Neural crest cell (in vitro differentiated cells): Measurements from ENCODE around the gene ASNSD1. TPM values are rescaled to one million over a fixed set of nuclear protein-coding genes. Genes with fewer than 3 reads are reported as not detected.

Source experiments
- DNase-seq: peaks from one replicate; pipeline ENCODE4 v3.0.0; 2021; ENCODE audit warnings: low read depth, mixed read lengths, low spot score
- H3K27ac Mint-ChIP-seq: one replicate; pipeline ENCODE4 v1.8.0; 2021; ENCODE audit warnings: mild to moderate bottlenecking, mixed read lengths; ENCODE audit not compliant: unreplicated experiment
- H3K27me3 Mint-ChIP-seq: 2 replicates; pipeline ENCODE4 v1.8.0; 2021; ENCODE audit warnings: low read depth, mild to moderate bottlenecking, mixed read lengths
- H3K36me3 Mint-ChIP-seq: 2 replicates; pipeline ENCODE4 v1.8.0; 2021; ENCODE audit warnings: low read depth, mild to moderate bottlenecking, mixed read lengths
- H3K4me1 Mint-ChIP-seq: 2 replicates; pipeline ENCODE4 v1.8.0; 2021; ENCODE audit warnings: mixed read lengths
- H3K4me3 Mint-ChIP-seq: one replicate; pipeline ENCODE4 v1.8.0; 2021; ENCODE audit warnings: mild to moderate bottlenecking, mixed read lengths
- H3K9me3 Mint-ChIP-seq: 2 replicates; pipeline ENCODE4 v1.8.0; 2021; ENCODE audit warnings: mixed read lengths
- long read RNA-seq: library from polyadenylated mRNA; unstranded; transcript quantifications from one replicate; pipeline ENCODE4 v2.0.0, GENCODE V29; 2020
- total RNA-seq: library from RNA; stranded (reverse); gene quantifications from 2 replicates; pipeline ENCODE4 v1.2.1, GENCODE V29; 2021
- TF ChIP-seq, protein P1 (sequence below): fragments of 200-600 bp; sonication (generic); conservative IDR thresholded peaks from 2 replicates; pipeline ENCODE4 v1.5.0; 2021; ENCODE audit warnings: antibody characterized with exemption, mild to moderate bottlenecking

Gene ASNSD1
- 46.8 and 51.0 TPM in 2 replicates for total RNA-seq
- long read RNA-seq, transcript ASNSD1-201 (6 exons, 2,450 nt), result major isoform, 247 of 314 reads
- long read RNA-seq, transcript ASNSD1-209 (4 exons, 581 nt), result minor isoform, 12 of 314 reads
- long read RNA-seq, partial matches to known transcripts, result 4 of 314 reads
- long read RNA-seq, other reads (novel, unspliced or antisense), result 49 of 314 reads

DNA sequence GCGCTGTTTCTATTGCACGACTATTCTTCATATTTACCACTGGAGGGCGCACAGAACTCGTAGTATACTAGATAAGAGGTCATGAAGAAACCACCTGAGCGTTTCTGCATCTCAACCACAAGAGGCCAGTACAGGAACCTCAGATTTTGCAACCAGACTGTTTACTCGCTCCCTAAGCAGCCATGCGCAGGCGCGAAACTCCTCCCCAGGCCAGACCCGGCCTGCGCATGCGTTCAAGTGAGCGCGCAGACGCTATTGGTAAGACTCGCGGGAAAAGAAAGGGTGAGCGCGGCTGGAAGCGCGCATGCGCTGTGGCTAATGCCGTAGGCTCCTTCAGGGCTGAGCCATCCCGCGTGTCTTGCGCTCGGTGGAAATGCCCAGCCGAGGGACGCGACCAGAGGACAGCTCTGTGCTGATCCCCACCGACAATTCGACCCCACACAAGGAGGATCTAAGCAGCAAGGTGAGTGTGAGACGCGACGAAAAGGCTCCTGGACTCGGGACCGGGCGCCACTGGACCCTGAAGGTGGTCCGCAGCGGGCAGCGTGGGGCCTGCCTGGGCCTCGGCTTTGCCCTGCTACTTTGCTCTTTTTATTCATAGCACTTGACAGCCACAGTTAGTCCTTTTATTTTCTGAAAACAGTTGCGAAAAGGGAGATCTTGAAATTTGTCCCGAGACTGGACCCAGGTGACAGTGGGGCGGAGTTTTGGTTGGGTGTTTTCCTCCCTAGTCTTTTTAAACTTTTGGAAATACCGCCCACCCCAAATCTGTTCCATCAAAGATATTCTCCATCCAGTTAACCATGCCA, at the start of gene ASNSD1:
Gene ASNSD1, plus strand, starts transcription at position 312 of the 809 bp plus-strand sequence. CDS start 4,674 bp downstream, outside the sequence.
- peaks cover 2% of the 10 kb centered on the region for H3K36me3 Mint-ChIP-seq
- peak; percentile 97 for DNase-seq
- peaks cover 12% of the 10 kb centered on the region for H3K4me1 Mint-ChIP-seq
- TF ChIP-seq, protein P1, sequence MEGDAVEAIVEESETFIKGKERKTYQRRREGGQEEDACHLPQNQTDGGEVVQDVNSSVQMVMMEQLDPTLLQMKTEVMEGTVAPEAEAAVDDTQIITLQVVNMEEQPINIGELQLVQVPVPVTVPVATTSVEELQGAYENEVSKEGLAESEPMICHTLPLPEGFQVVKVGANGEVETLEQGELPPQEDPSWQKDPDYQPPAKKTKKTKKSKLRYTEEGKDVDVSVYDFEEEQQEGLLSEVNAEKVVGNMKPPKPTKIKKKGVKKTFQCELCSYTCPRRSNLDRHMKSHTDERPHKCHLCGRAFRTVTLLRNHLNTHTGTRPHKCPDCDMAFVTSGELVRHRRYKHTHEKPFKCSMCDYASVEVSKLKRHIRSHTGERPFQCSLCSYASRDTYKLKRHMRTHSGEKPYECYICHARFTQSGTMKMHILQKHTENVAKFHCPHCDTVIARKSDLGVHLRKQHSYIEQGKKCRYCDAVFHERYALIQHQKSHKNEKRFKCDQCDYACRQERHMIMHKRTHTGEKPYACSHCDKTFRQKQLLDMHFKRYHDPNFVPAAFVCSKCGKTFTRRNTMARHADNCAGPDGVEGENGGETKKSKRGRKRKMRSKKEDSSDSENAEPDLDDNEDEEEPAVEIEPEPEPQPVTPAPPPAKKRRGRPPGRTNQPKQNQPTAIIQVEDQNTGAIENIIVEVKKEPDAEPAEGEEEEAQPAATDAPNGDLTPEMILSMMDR, result peak; percentile 96
- H3K27me3 Mint-ChIP-seq, result peaks cover 10% of the 10 kb centered on the region
- H3K27ac Mint-ChIP-seq, result no peak within 1 kb of the TSS
- no peaks in the 10 kb centered on the region for H3K9me3 Mint-ChIP-seq
- no peak within 1 kb of the TSS for H3K4me3 Mint-ChIP-seq

GRCh38 chr2:189613077-189613636, 48.1 kb upstream of the ASNSD1 start:
- no peaks in the 10 kb centered on the region for H3K36me3 Mint-ChIP-seq
- TF ChIP-seq, protein P1, result no peak
- no peak overlapping the region for H3K4me3 Mint-ChIP-seq
- no peaks in the 10 kb centered on the region for H3K4me1 Mint-ChIP-seq
- no peak for DNase-seq
- H3K27me3 Mint-ChIP-seq, result no peaks in the 10 kb centered on the region
- no peaks in the 10 kb centered on the region for H3K9me3 Mint-ChIP-seq
- H3K27ac Mint-ChIP-seq, result no peak overlapping the region

DNA sequence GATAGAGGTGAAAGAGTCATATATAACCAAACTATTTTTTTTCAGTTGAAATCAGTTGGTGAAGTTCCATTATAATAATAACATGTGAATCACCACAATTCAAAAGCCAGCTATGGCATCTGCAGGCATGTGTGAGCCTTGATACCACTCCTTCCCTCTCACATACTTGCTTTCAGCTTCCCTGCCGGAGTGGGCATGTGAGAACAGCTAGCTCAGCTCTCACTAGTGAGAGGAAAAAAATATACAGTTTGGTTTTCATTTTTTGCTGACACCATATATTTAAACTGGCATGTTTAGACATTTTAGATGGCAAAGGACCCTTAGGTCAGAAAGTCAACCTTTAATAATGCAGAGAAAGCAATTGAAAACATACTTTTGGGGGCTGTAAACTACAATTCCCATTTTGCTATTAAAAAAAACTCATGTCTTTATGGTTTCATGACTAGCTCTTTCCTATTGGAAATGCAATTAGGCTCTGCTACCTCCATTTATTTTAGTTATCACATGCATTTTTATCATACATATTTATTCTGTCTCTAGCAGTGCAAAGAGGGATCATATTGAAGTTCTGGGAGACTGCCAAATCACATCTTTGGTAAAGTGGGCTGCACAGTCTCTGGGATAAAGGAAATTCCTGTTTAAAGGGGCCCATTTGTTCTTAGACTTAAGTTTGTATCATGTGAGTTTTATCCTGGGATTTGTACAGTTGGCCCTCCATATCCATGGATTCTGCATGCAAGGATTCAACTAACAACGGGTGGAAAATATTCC, 47.4 kb upstream of the ASNSD1 start:
- Mint-ChIP-seq H3K27ac (no peak overlapping the region), H3K4me1 (no peaks in the 10 kb centered on the region), H3K27me3 (no peaks in the 10 kb centered on the region), H3K36me3 (no peaks in the 10 kb centered on the region), H3K4me3 (no peak overlapping the region), H3K9me3 (no peaks in the 10 kb centered on the region)
- TF ChIP-seq, protein P1, result no peak
- DNase-seq, result no peak

GRCh38 chr2:189614585-189614984, 46.7 kb upstream of the ASNSD1 start:
- Mint-ChIP-seq H3K9me3 (no peaks in the 10 kb centered on the region), H3K36me3 (no peaks in the 10 kb centered on the region), H3K27me3 (no peaks in the 10 kb centered on the region), H3K4me1 (no peaks in the 10 kb centered on the region), H3K4me3 (no peak overlapping the region), H3K27ac (no peak overlapping the region)
- no peak for DNase-seq
- TF ChIP-seq, protein P1, result no peak

DNA sequence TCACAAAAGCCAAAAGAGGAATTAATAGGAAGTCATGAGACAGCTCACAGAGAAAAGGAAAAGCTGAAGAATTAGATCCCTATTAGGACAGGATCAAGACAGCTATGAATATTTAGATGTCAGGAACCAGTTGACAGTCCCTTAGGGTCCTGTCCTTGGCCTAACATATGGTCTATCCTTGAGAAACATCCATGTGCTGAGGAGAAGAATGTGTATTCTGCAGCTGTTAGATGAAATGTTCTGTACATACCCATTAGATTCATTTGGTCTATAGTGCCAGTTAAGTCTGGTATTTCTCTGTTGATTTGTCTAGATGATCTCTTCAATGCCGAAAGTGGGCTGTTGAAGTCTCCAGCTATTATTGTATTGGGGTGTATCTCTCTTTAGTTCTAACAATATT, 43.1 kb upstream of the ASNSD1 start:
- TF ChIP-seq, protein P1, result no peak
- H3K36me3 Mint-ChIP-seq, result no peaks in the 10 kb centered on the region

More for the DNA sequence above, 43.1 kb upstream of the ASNSD1 start:
- H3K27me3 Mint-ChIP-seq, result no peaks in the 10 kb centered on the region
- DNase-seq, result no peak
- no peak overlapping the region for H3K27ac Mint-ChIP-seq
- no peak overlapping the region for H3K4me3 Mint-ChIP-seq
- H3K9me3 Mint-ChIP-seq, result no peaks in the 10 kb centered on the region
- H3K4me1 Mint-ChIP-seq, result no peaks in the 10 kb centered on the region
